Endothelial cell of umbilical vein (primary cell): ENCODE results near the gene RPGR.

ENCODE experiments used
- EZH2 ChIP-seq: IDR thresholded peaks from 2 replicates; pipeline ENCODE4 v1.6.1; 2012; ENCODE audit warnings: borderline replicate concordance, low read depth, mild to moderate bottlenecking, moderate library complexity, low read length, inconsistent platforms; ENCODE audit not compliant: severe bottlenecking
- FOS ChIP-seq: IDR thresholded peaks from 2 replicates; pipeline ENCODE4 v1.6.1; 2011; ENCODE audit warnings: mild to moderate bottlenecking, low read length, moderate library complexity, borderline replicate concordance; ENCODE audit not compliant: insufficient read depth
- GATA2 ChIP-seq: IDR thresholded peaks from 2 replicates; pipeline ENCODE4 v1.7.0; 2011; ENCODE audit warnings: low read depth, mild to moderate bottlenecking, moderate library complexity, mixed read lengths, low read length; ENCODE audit not compliant: insufficient read length, insufficient read depth
- JUN ChIP-seq: IDR thresholded peaks from 2 replicates; pipeline ENCODE4 v1.6.1; 2011; ENCODE audit warnings: borderline replicate concordance, low read depth; ENCODE audit not compliant: insufficient read length, insufficient read depth
- POLR2A ChIP-seq: IDR thresholded peaks from 2 replicates; pipeline ENCODE4 v1.6.1; 2012; ENCODE audit warnings: low read depth, mild to moderate bottlenecking, control low read depth, low read length
- POLR2AphosphoS5 ChIP-seq: IDR thresholded peaks from 2 replicates; pipeline ENCODE4 v1.6.1; 2012; ENCODE audit warnings: low read depth, mild to moderate bottlenecking, control low read depth, low read length, moderate library complexity; ENCODE audit not compliant: insufficient read depth
- TF ChIP-seq, protein P1 (sequence below), 2 donors: IDR thresholded peaks; 1 replicate in 1 of 2; 2 replicates in 1 of 2; pipeline ENCODE4 v1.5.1; 2011; ENCODE audit warnings: low read length in 2 of 2, mild to moderate bottlenecking in 2 of 2, moderate library complexity in 2 of 2, control low read depth in 1 of 2, inconsistent platforms in 1 of 2, low read depth in 1 of 2; ENCODE audit not compliant: insufficient read depth in 1 of 2; ENCODE audit errors: extremely low read depth in 1 of 2

DNA sequence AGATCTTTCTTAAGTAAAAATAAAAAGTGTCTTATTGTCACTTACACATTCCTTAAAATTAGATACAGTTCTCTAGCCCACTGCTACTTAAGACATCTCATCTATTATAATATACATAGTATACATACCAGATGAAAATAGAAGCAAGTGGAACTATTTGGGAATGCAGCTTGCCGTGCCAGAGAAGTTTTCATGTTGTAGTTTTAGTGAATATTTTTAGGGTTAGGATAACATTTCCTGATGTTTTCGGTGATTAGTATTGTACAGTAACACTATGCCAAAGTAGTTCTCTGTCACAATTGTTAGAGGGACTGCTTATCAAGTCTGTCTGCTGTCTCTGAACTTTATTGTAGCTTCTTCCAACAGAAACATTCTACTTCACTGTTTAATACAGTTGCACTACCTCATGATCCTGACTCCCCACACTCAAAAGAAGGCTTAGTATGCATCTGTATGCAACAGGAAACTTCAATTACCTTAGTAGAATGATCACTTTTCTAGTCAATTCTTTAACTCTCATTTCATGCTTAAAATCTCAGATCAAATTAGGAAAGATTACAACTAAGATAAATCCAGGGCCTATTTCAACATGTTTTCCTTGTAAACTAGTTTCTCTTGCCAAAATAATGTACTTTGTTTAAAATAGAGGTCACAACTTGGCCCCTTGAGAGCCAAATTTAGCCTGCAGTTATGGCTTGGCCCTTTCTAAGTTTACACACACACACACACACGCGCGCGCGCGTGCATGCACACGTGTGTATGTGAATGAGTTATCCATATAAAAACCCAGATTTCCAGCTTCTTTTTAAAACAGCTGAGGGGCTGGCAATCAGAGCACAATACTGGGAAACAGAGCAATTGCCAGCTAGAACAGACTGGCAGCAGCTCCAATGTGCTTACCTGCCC, 64.3 kb downstream of the RPGR start:
- TF ChIP-seq, protein P1, sequence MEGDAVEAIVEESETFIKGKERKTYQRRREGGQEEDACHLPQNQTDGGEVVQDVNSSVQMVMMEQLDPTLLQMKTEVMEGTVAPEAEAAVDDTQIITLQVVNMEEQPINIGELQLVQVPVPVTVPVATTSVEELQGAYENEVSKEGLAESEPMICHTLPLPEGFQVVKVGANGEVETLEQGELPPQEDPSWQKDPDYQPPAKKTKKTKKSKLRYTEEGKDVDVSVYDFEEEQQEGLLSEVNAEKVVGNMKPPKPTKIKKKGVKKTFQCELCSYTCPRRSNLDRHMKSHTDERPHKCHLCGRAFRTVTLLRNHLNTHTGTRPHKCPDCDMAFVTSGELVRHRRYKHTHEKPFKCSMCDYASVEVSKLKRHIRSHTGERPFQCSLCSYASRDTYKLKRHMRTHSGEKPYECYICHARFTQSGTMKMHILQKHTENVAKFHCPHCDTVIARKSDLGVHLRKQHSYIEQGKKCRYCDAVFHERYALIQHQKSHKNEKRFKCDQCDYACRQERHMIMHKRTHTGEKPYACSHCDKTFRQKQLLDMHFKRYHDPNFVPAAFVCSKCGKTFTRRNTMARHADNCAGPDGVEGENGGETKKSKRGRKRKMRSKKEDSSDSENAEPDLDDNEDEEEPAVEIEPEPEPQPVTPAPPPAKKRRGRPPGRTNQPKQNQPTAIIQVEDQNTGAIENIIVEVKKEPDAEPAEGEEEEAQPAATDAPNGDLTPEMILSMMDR (IDR thresholded peaks at IDR 0.05; ENCODE audit: extremely low read depth in 1 of 2, insufficient read depth in 1 of 2, low read depth in 1 of 2, low read length in 2 of 2), result no peak
- TF ChIP-seq GATA2 (no peak), POLR2A (no peak), EZH2 (no peak), JUN (no peak), POLR2AphosphoS5 (no peak), FOS (no peak)
